NCI-H82 treated with DMSO at 0.1 percent for 48 hours (cell line): Measurements from ENCODE around the gene TMEM132D.
"Not testable (repeated sequence)": the region's sequence is repeated elsewhere in the genome, so short reads cannot be mapped to it uniquely, and the experiment has no call there.

Experiments
- DNase-seq: peaks from one replicate; lab custom pipeline; 2025; ENCODE audit not compliant: unreplicated experiment; lab: John Stamatoyannopoulos, UW

TMEM132D gene

GRCh38 chr12:129080821-129081220 is 823.0 kb downstream of the TMEM132D start:
- no peak for DNase-seq

GRCh38 chr12:129080391-129080790 is 823.4 kb downstream of the TMEM132D start:
- DNase-seq: no peak

DNA sequence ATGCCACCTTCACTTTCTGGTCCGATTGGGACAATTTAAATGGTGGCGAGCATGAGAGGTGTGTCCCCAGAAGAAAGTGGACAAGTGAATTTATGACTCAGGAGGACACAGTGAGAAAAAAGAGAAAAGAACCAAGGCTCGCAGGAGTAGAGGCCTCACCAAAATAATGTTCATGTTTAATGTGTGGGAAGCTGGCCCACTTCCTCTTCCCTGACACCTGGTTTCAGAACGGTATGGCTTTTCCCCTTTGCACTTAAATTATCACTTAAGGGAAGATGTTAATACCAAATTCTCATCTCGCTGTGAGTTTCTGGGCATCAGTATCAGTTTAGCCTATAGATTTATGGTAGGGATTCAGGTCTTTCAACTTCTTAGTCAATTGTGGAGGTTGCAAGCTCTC is 824.1 kb downstream of the TMEM132D start:
- DNase-seq: no peak

DNA sequence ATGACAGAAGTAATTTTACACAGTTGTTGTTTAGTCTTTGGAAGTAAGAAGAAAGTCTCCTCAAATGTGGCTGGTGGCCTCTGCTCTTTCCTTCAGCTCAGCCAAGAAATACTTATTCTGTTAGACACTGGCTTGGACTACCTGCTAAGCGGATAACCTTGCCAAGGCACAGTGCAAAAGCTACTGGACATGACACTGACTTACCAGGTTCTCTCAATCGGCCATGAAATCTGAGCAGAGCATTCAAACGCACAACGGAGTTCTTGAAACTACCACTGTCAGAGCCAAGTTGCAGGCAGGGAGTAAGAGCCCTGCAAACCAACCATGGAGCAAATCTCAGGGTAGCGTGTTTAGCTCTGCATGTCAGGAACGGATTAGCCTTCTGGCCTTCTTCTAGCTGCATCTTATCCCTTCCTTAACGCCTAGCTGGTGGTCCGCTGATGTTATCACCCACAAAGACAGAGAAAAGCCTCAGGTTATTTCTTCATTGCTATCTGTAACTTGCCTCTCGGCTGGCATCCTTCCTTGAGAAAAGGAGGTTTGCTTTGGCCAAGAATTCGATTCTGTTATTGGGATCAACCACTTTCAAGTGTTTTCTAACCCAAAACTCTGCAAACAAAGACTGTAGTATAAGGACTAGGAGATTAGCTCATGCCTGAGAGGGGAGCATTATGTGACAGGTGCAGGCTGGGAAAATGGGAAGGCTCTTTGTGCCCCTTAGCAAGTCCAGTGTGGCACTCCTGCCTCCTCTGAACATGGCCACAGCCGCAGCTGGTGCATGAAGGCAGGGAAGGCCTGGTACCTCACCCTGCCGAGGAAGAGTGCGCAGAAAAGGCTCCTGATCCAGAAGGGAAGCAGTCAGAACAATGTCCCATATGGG is 827.1 kb downstream of the TMEM132D start:
- DNase-seq: no peak

DNA sequence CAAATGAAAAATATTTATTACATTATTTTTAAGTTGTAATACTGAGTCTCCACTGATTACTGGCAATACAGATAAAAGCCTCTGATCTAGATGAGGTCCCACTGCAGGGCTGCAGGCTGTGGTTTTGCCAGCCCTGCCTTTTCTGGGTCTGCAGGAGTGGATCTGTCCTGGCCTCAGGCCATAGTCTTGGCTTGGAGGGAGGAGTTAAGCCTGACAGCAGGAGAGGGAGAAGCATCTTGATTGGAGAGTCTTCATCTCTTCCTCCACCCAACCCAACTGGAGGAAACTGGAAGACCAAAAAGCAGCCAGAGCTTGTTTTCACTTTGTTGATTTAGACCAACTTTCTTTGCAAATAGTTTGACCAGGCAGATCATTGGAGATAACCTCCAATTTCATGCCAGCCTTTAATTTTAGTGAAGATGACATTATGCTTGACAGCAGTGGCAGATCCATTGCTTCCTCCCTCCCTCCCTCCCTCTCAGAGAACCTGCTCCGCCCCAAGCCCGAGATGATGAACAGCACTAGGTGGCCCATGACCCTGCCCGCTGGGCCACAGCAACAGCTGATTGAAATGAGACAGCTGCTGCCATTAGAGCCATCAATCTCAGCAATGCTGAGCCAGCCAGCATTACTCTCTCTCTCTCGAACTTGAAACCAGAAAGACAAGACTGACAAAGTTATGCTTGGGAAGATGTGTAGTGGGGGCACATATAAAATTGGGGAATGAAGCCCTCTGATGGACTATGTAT is 828.2 kb downstream of the TMEM132D start:
- no peak for DNase-seq

DNA sequence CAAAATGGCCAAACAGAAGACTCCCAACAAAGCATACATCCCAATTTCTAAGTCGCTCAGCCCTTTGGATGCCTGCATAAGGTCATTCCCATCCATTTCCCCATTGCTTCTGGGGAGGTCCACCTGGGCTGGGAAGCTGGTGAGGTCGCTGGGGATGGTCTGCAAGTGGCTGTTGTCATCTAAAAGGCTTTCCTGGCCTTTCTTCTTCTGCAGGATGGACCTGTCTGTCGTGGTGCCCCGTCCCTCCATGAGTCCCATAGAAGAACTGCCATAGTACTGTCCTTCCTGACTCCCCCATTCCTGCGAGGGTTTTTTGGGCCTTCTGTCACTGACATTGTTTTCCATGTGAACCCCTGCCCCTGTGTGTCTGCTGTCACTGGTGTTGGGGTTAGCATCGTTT is 829.4 kb downstream of the TMEM132D start:
- no peak for DNase-seq

DNA sequence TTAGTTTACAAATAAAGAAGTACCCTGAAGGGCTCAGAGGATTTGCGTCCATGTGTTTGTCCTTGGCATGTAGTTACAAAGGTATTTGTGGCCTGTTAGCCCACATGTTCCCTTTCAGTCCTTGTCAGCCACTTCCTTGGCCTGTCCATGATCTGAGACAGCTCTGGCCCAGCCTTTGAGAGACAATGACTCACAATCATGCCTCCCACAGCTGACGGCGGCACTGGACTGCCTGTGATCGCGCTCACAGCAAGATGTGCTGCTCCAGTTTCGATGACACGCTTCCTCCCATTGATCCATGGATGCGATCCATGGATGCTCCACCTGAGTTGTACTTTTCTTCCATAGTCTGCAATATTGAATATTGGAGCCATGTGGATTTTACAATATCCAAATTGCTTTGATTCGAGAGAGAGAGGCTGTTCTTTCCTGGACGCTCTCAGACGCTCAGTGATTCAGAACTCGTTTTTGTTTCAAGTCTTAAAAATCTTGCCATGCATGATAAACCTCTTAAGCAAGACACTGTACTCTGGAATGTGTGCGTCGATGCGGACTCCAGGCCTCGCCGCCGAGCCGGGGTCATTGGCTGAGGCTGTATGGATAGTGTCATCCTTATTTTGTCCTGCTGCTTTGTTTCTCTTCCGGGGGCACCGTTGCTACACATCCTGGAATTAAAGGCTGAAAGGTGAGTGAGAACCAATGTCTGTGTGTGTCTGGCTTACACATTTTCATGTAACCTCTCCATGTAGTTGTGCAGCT is 830.5 kb downstream of the TMEM132D start:
- no peak for DNase-seq

- DNase-seq: no peak
Observed at GRCh38 chr12:129071362-129071761, 832.5 kb downstream of the TMEM132D start.

DNA sequence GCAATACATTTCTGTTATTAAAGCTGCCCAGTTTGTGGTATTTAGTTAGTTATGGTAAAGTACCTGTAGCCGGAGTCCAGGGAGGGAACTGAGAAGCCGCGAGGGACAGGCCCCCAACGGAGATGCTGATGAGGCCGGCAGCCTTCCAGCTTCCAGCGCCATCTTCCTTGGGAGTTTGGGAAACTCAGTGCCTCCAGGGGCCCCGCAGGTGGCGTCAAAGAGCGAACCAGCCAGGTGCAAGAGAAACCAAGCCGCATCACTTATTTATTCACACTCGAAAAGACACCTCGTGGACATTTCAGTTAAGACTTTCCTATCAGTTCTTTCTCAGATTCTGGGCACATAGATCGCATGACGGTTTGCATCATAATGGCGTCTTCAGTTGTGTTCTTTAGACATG is 833.9 kb downstream of the TMEM132D start:
- no peak for DNase-seq

GRCh38 chr12:129068684-129069083 is 835.1 kb downstream of the TMEM132D start:
- DNase-seq: no peak

DNA sequence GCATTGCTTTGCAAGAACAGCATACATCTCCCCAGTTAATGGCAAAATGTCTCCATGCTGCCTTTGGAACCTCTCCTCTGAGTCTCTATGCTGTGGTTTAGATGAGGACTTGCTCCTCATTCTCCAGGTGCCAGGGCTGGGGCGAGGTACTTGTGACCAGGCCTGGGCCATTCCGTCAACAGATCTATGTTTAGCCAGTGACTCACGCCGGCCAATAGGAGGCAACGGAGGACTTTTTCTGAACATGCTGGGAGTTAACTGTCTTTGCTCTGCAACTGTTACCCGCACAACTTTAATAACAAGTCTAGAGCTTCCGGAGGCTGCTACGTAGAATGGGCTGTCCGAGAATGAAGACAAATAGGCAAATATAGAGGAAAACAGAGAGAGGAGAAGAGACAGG is 836.3 kb downstream of the TMEM132D start:
- DNase-seq: no peak

GRCh38 chr12:129064209-129064855 is 839.5 kb downstream of the TMEM132D start:
- DNase-seq: peak; percentile 10

- DNase-seq: no peak
Observed at GRCh38 chr12:129063600-129063999, 840.2 kb downstream of the TMEM132D start.

DNA sequence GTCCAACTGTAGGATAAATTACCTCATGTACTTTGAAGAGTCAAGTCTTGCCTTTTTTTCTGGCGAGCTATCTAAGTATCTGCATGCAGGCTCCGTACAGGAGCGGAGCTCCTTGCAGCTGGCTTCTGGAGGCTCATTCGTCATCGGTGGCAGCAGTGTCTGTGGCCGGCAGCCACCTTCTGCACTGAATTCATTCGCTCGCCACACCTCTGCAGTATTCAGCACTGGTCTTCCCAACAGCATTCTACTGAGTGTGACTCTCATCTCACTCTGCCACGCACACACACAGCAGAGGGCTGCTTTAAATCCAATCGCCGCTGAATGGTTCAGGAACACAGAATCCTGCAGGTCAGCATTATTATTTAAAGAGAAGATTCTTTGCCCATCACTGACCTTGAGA is 850.6 kb downstream of the TMEM132D start:
- DNase-seq: no peak

DNA sequence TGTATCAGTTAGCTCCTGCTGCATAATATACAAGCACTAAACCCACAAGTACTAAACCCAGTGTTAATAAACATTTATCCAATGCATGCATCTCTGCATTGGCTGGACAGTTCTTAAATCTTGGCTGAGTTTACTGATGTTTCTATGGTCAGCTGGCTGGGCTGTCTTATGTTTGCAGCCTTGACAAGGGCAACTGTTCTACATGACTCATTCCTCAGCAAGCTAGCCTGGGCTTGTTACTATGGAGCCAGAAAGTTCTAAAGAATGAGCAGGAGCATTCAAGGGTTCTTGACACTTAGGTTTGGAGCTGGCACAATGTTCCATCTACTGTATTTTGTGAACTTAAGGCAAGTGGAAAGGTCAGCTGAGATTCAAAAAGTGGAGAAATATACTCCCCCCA is 851.5 kb downstream of the TMEM132D start:
- no peak for DNase-seq

- no peak for DNase-seq
Observed at GRCh38 chr12:129049917-129050316, 853.9 kb downstream of the TMEM132D start.

DNA sequence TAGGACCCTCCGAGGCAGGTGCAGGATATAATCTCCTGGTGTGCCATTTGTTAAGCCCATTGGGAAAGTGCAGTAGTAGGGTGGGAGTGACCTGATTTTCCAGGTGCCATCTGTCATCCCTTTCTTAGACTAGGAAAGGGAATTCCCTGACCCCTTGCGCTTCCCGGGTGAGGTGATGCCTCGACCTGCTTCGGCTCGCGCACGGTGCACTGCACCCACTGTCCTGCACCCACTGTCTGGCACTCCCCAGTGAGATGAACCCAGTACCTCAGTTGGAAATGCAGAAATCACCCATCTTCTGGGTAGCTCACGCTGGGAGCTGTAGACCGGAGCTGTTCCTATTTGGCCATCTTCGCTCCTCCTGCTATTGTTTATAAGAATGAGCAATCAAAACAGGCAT is 860.5 kb downstream of the TMEM132D start:
- not testable (repeated sequence) for DNase-seq

- DNase-seq: no peak
Observed at GRCh38 chr12:129036135-129036534, 867.7 kb downstream of the TMEM132D start.

GRCh38 chr12:129034558-129035289 is 869.1 kb downstream of the TMEM132D start:
- no peak for DNase-seq

DNA sequence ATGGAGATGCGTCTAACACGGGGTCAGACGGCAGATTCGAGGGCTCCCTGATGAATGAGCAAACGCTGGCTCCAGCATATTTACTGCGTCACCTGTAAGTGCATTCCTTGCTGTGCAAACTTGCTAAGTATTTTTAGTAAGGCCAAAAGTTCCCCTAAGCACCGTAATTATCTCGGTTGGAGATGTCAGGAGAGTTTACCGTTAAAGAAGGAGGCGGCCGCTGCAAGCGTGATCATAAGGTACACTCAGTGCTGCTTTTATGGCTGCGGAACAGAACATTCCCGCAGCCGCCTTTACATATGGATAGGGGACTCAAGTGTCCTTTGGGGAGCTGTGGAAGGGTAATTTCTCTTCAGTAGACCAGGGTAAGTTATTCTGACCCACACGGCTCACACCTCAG is 875.0 kb downstream of the TMEM132D start:
- no peak for DNase-seq
